SK-N-MC (cell line): ENCODE results near the gene ARHGAP23.

Experiments used
- EZH2 ChIP-seq: fragments of 200-600 bp; sonication (generic); IDR thresholded peaks from one replicate; pipeline ENCODE4 v1.6.1; 2017; ENCODE audit warnings: antibody characterized with exemption
- POLR2AphosphoS5 ChIP-seq: IDR thresholded peaks from 2 replicates; pipeline ENCODE4 v1.6.1; 2012; ENCODE audit warnings: mild to moderate bottlenecking, low read depth, low read length, borderline replicate concordance

- TF ChIP-seq EZH2 (no peak), POLR2AphosphoS5 (no peak)
These were observed 121.0 kb downstream of the ARHGAP23 start for GRCh38 chr17:38549285-38549684.
